ENCODE data around the gene EGLN2.
"Not testable (repeated sequence)": the region's sequence is repeated elsewhere in the genome, so short reads cannot be mapped to it uniquely, and the experiment has no call there.

EGLN2 gene

DNA sequence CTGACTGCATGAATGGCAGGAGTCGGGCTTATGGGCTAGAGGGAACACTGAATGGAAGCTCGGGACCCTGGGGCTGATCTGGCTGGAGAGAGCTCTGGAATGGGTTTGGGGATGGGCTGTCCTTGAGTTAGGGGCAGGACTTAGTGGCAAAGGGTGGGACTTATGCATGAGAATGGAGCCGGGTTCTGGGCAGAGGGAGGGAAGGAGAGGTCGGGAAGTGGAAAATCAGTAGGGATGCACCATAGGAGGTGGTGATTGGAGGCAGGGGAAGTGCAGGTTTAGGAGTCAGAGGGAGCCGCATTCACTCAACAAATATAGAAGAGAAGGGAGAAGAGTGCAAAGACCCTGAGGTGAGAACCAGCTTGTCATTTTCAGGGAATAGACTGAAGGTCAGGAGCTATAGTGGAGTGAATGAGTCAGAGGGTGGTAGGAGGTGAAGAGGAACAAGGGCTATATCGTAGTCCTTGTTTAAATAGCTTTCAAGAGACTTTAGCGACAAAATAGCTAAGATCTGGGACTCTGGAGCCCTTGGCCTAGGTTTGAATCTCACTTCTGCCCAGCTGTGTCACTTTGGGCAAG lies 20.2 kb upstream of the EGLN2 start:
- peaks cover 14% of the 10 kb centered on the region for H3K4me1 Mint-ChIP-seq
- TF ChIP-seq, protein P1, sequence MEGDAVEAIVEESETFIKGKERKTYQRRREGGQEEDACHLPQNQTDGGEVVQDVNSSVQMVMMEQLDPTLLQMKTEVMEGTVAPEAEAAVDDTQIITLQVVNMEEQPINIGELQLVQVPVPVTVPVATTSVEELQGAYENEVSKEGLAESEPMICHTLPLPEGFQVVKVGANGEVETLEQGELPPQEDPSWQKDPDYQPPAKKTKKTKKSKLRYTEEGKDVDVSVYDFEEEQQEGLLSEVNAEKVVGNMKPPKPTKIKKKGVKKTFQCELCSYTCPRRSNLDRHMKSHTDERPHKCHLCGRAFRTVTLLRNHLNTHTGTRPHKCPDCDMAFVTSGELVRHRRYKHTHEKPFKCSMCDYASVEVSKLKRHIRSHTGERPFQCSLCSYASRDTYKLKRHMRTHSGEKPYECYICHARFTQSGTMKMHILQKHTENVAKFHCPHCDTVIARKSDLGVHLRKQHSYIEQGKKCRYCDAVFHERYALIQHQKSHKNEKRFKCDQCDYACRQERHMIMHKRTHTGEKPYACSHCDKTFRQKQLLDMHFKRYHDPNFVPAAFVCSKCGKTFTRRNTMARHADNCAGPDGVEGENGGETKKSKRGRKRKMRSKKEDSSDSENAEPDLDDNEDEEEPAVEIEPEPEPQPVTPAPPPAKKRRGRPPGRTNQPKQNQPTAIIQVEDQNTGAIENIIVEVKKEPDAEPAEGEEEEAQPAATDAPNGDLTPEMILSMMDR (IDR thresholded peaks at IDR 0.05; ENCODE audit: unreplicated experiment in 3 of 3): no peak
- H3K27me3 Mint-ChIP-seq (ENCODE audit: low read depth): peaks cover 5% of the 10 kb centered on the region
- H3K9me3 Mint-ChIP-seq: no peaks in the 10 kb centered on the region
- H3K4me3 Mint-ChIP-seq: peak overlapping the region; percentile 86 to 91 (median 87)
- H3K27ac Mint-ChIP-seq: peak overlapping the region; percentile 97 to 100 (median 100)
- no peaks in the 10 kb centered on the region for H3K36me3 Mint-ChIP-seq (ENCODE audit: low read depth)

DNA sequence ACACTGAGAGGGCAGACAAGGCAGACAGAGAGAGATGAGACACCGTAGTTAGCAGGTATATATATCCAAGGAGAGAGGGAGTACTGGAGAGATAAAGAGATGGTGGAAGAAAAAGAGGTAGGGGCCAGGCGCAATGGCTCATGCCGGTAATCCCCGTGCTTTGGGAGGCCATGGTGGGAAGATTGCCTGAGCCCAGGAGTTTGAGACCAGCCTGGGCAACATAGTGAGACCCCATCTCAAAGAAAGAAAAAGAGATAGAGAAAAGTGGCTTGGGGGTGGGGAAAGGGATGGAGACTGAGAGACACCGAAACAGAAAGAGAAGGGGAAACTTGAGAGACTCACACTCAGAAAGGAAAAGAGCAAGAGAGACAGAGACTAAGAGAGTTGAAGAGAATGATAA lies 18.4 kb upstream of the EGLN2 start:
- Mint-ChIP-seq H3K36me3 (ENCODE audit: low read depth) (no peaks in the 10 kb centered on the region), H3K9me3 (no peaks in the 10 kb centered on the region), H3K4me3 (peak overlapping the region; percentile 20 to 72 (median 37)), H3K27ac (peak overlapping the region in 1 of 3 experiments; percentile 49), H3K4me1 (peaks cover 14% of the 10 kb centered on the region), H3K27me3 (ENCODE audit: low read depth) (peaks cover 5% of the 10 kb centered on the region)
- TF ChIP-seq, protein P1 (IDR thresholded peaks at IDR 0.05; ENCODE audit: unreplicated experiment in 3 of 3): no peak

DNA sequence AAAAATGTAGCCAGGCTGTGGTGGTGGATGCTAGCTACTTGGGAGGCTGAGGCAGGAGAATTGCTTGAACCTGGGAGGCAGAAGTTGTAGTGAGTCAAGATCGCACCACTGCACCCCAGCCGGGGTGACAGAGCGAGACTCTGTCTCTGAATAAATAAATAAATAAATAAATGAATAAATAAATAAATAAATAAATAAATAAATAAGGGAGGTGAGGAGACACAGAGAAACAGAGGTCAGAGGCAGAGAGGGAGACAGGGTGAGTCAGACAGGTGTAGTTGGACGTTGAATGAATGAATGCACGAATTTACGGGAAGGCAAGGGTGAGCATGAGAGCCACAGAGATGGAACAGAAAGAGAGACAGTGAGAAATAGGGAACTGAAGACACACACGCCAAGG lies 17.9 kb upstream of the EGLN2 start:
- TF ChIP-seq, protein P1 (IDR thresholded peaks at IDR 0.05; ENCODE audit: unreplicated experiment in 3 of 3): no peak
- Mint-ChIP-seq H3K4me1 (peaks cover 14% of the 10 kb centered on the region), H3K9me3 (no peaks in the 10 kb centered on the region), H3K27ac (no peak overlapping the region), H3K36me3 (ENCODE audit: low read depth) (no peaks in the 10 kb centered on the region), H3K27me3 (ENCODE audit: low read depth) (peaks cover 5% of the 10 kb centered on the region), H3K4me3 (no peak overlapping the region)

DNA sequence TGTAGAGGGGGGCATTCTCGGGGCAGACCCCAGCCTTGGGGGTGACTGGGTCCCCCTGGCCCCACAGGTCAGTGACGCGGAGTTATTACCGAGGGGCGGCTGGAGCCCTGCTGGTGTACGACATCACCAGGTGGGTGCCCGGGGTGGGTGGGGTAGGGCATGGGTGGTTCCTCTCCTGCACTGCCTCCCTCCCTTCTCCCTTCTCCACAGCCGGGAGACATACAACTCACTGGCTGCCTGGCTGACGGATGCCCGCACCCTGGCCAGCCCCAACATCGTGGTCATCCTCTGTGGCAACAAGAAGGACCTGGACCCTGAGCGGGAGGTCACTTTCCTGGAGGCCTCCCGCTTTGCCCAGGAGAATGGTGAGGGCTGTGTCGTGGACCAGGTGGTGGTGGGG lies 15.3 kb upstream of the EGLN2 start:
- Mint-ChIP-seq H3K4me3 (no peak overlapping the region), H3K9me3 (no peaks in the 10 kb centered on the region), H3K36me3 (ENCODE audit: low read depth) (no peaks in the 10 kb centered on the region), H3K27me3 (ENCODE audit: low read depth) (peaks cover 5% of the 10 kb centered on the region), H3K27ac (no peak overlapping the region), H3K4me1 (peaks cover 3% of the 10 kb centered on the region)
- TF ChIP-seq, protein P1 (IDR thresholded peaks at IDR 0.05; ENCODE audit: unreplicated experiment in 3 of 3): no peak

DNA sequence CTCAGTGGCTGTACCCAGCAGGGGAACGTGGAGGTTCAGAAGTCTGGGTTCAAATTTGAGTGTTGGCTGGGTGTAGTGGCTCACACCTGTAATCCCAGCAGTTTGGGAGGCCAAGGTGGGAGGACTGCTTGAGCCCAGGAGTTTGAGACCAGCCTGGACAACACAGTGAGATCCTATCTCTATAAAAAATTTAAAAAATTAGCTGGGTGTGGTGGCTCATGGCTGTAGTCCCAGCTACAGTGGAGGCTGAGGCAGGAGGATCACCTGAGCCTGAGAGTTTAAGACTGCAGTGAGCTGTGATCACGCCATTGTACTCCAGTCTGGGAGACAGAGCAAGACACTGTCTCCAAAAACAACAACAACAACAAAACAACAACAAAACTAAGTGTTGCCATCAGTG lies 14.8 kb upstream of the EGLN2 start:
- H3K27me3 Mint-ChIP-seq (ENCODE audit: low read depth); H3K4me3 Mint-ChIP-seq; H3K36me3 Mint-ChIP-seq (ENCODE audit: low read depth); H3K4me1 Mint-ChIP-seq; H3K9me3 Mint-ChIP-seq; H3K27ac Mint-ChIP-seq: not testable (repeated sequence)

DNA sequence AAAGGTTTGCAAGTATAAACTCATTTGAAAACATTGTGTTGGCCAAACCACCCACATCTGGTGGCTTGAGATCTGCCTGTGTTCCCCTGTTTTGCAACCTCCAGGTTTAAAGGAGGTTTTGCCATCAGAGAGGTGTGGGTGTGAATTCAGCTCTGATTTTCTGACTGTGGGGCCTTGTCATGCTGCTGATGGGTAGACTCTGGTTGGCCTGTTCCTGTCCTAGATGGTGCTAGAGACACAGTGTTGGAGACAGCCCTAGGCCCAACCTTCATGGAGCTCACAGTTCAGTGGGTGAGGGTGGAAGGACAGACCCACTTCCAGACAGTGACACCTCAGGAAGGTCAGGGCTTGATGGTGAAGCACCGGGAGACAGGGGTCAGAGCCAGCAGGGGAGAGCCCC lies 13.5 kb upstream of the EGLN2 start:
- Mint-ChIP-seq H3K27ac (no peak overlapping the region), H3K4me1 (no peaks in the 10 kb centered on the region), H3K27me3 (ENCODE audit: low read depth) (peaks cover 10% of the 10 kb centered on the region), H3K36me3 (ENCODE audit: low read depth) (peaks cover 5% of the 10 kb centered on the region), H3K4me3 (no peak overlapping the region), H3K9me3 (no peaks in the 10 kb centered on the region)
- TF ChIP-seq, protein P1 (IDR thresholded peaks at IDR 0.05; ENCODE audit: unreplicated experiment in 3 of 3): no peak
